Peyer's patch (tissue), 4 donors: ENCODE data around the gene HNRNPM.

Source experiments
- POLR2A ChIP-seq, 2 donors: fragments of 450-650 bp; IDR thresholded peaks; one replicate each; pipeline ENCODE4 v1.5.1; 2017; ENCODE audit warnings: antibody characterized with exemption in 2 of 2, mild to moderate bottlenecking in 2 of 2, moderate library complexity in 2 of 2
- TF ChIP-seq, protein P1 (sequence below), 6 experiments: fragments of 450-650 bp in 4 of 6; fragments of 200-600 bp in 2 of 6; sonication (generic) in 1 of 6; IDR thresholded peaks; one replicate each; pipeline ENCODE4 v1.5.1; 2017 to 2019; ENCODE audit warnings: antibody characterized with exemption in 6 of 6, mild to moderate bottlenecking in 3 of 6, moderate library complexity in 1 of 6

DNA sequence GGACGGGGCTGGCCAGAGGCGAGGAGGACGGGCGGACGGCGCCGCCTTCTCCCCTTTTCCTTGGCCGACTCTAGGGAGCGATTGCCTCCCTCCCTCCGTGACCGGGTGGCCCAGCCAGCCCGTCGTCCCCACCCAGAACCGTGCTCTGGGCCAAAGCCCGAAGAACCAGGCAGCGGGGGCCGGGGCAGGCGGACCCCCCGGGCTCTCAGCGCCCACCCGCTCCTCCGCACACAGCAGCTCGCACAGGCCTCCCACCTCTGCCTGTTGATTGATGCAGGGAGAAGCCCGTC lies 41.0 kb upstream of the HNRNPM start:
- TF ChIP-seq, protein P1, sequence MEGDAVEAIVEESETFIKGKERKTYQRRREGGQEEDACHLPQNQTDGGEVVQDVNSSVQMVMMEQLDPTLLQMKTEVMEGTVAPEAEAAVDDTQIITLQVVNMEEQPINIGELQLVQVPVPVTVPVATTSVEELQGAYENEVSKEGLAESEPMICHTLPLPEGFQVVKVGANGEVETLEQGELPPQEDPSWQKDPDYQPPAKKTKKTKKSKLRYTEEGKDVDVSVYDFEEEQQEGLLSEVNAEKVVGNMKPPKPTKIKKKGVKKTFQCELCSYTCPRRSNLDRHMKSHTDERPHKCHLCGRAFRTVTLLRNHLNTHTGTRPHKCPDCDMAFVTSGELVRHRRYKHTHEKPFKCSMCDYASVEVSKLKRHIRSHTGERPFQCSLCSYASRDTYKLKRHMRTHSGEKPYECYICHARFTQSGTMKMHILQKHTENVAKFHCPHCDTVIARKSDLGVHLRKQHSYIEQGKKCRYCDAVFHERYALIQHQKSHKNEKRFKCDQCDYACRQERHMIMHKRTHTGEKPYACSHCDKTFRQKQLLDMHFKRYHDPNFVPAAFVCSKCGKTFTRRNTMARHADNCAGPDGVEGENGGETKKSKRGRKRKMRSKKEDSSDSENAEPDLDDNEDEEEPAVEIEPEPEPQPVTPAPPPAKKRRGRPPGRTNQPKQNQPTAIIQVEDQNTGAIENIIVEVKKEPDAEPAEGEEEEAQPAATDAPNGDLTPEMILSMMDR (IDR thresholded peaks at IDR 0.05) = no peak
- no peak for TF ChIP-seq POLR2A (IDR thresholded peaks at IDR 0.05)
